Measurements from ENCODE around the gene ADAMTS14.

ADAMTS14 gene

GRCh38 chr10:70728328-70728727 lies 56.0 kb downstream of the ADAMTS14 start:
- TF ChIP-seq, protein P1, sequence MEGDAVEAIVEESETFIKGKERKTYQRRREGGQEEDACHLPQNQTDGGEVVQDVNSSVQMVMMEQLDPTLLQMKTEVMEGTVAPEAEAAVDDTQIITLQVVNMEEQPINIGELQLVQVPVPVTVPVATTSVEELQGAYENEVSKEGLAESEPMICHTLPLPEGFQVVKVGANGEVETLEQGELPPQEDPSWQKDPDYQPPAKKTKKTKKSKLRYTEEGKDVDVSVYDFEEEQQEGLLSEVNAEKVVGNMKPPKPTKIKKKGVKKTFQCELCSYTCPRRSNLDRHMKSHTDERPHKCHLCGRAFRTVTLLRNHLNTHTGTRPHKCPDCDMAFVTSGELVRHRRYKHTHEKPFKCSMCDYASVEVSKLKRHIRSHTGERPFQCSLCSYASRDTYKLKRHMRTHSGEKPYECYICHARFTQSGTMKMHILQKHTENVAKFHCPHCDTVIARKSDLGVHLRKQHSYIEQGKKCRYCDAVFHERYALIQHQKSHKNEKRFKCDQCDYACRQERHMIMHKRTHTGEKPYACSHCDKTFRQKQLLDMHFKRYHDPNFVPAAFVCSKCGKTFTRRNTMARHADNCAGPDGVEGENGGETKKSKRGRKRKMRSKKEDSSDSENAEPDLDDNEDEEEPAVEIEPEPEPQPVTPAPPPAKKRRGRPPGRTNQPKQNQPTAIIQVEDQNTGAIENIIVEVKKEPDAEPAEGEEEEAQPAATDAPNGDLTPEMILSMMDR (IDR thresholded peaks at IDR 0.05; ENCODE audit: low read depth, low read length, missing control alignments), result no peak
- no peak overlapping the region for H3K4me3 ChIP-seq (ENCODE audit: low read depth, low read length)
- in situ Hi-C loops (cut with HindIII; ENCODE audit: low sequenced_read_pairs), result no loop called here
- DNase-seq (ENCODE audit: low read depth), result no peak

GRCh38 chr10:70729763-70730357 lies 57.6 kb downstream of the ADAMTS14 start:
- no peak overlapping the region for H3K4me3 ChIP-seq (ENCODE audit: low read depth, low read length)
- in situ Hi-C loops (cut with HindIII; ENCODE audit: low sequenced_read_pairs), result no loop called here
- no peak for DNase-seq (ENCODE audit: low read depth)
- TF ChIP-seq, protein P1 (IDR thresholded peaks at IDR 0.05; ENCODE audit: low read depth, low read length, missing control alignments), result no peak

DNA sequence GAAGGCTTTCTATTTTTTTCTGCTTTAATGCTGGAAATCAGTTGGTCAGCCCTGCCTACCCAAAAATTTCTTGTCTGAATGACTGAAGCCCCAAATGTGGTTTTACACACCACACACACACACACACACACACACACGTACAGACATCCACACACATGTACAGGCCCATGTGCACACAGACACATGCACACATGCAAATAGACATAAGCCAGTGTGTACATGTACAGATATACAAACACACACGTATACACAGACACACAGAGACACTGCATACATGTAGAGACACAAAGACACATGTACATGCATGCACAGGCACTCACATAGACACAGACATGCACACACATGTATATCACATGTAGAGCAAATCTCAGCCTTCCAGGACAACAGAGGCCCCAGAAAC lies 58.6 kb downstream of the ADAMTS14 start:
- H3K4me3 ChIP-seq (ENCODE audit: low read depth, low read length), result no peak overlapping the region
- in situ Hi-C loops (cut with HindIII; ENCODE audit: low sequenced_read_pairs), result no loop called here
- TF ChIP-seq, protein P1 (IDR thresholded peaks at IDR 0.05; ENCODE audit: low read depth, low read length, missing control alignments), result no peak
- no peak for DNase-seq (ENCODE audit: low read depth)

DNA sequence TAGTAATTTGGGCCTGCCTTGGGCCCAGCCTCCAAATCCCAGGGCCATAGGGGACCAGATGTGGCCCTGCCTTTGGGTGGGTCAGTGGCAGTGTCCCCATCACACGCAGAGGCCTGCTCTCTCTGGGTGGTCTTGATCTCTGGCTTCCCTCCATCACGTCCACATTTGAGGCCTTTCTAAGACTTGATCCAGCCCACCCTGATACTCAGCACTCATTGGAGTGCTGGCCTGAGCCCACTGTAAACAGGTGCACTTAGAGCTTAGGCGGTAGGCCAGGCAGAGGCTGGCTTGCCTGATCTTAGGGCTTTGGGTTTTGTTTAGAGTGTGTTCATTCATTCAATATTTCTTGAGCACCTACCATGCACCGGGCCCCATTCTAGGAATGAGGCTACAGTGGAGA lies 60.3 kb downstream of the ADAMTS14 start:
- TF ChIP-seq, protein P1 (IDR thresholded peaks at IDR 0.05; ENCODE audit: low read depth, low read length, missing control alignments), result no peak
- in situ Hi-C loops (cut with HindIII; ENCODE audit: low sequenced_read_pairs), result no loop called here
- DNase-seq (ENCODE audit: low read depth), result no peak
- H3K4me3 ChIP-seq (ENCODE audit: low read depth, low read length), result no peak overlapping the region

DNA sequence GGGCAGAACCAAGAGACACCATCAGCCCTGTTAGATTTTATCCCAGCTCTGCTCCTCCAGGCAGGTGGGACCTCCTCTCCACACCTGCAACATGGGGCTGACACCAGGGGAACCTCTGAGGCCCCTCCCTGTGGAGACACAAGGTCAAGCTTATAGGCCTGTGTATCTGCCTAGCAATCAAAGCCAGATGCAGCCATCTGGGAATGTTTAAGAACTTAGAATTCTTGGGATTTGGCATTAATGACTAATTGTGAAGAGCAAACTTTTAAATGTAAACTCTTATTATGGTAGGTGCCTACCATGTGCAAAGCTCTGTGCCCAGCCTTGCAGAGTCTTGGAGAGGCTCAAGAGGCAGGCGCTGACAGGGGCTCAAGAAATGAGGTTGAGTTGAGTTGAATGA lies 60.7 kb downstream of the ADAMTS14 start:
- TF ChIP-seq, protein P1 (IDR thresholded peaks at IDR 0.05; ENCODE audit: low read depth, low read length, missing control alignments), result no peak
- H3K4me3 ChIP-seq (ENCODE audit: low read depth, low read length), result no peak overlapping the region
- in situ Hi-C loops (cut with HindIII; ENCODE audit: low sequenced_read_pairs), result no loop called here
- no peak for DNase-seq (ENCODE audit: low read depth)

DNA sequence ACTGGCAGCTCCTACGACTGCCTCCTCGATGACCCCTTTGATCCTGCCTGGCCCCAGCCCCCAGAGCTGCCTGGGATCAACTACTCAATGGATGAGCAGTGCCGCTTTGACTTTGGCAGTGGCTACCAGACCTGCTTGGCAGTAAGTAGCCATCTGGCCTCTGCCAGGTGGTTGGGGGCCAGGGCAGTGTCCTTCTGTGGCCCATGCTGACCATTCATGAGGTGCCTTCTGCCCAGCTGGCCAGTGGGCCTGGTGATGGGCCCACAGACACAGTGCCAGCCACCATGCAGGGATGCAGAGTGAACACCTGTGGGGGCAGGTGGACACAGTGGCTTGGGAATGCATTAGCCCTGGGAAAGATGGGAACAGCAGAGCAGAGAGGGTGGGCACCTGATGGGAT lies 62.9 kb downstream of the ADAMTS14 start:
- no peak for DNase-seq (ENCODE audit: low read depth)
- TF ChIP-seq, protein P1 (IDR thresholded peaks at IDR 0.05; ENCODE audit: low read depth, low read length, missing control alignments), result no peak
- in situ Hi-C loops (cut with HindIII; ENCODE audit: low sequenced_read_pairs), result no loop called here
- no peak overlapping the region for H3K4me3 ChIP-seq (ENCODE audit: low read depth, low read length)
